ENCODE measurements around the gene MAPKAPK3.

The MAPKAPK3 gene

DNA sequence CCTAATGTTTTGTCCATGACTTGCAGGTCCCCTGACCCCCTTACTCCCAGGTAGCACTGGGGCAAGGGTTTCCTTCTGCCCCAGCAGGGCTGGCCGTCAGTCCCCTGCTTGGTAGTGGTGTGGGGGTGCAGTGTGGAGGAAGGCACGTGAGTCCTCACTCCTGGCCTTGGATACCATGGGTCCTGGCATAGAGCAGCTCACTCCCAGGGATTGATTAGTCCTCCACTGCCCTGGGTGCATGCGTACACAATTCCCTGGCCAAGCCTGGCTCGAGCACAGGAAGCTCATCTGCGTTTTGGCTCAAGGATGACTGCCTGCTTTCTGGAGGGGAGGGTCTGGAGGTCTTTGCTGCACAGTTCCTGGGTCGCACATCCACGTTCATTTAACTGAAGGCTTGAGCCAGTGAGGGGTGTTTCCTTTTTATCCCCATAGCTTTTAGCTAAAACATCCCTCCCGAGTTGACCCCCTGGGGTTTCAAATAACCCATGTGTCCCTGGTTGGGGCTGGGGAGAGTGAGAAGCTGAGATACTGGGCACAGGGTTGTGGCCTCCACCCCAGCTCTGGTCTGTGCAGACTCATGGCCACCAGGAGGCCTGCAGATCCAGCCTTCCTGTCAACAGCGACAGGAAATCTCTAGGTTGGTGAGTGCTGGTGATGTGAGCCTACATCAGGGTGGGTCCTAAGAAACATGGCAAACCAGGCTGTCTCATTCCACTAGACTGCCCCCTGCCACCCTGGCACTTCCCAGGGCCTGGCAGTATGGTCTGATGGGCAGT, 36.1 kb upstream of the MAPKAPK3 start:
- H3K36me3 ChIP-seq (ENCODE audit: insufficient read depth): no peaks in the 10 kb centered on the region
- no peak overlapping the region for H3K4me3 ChIP-seq (IDR thresholded peaks at IDR 0.05; ENCODE audit: insufficient read depth, low read depth, low read length)
- TF ChIP-seq, protein P1, sequence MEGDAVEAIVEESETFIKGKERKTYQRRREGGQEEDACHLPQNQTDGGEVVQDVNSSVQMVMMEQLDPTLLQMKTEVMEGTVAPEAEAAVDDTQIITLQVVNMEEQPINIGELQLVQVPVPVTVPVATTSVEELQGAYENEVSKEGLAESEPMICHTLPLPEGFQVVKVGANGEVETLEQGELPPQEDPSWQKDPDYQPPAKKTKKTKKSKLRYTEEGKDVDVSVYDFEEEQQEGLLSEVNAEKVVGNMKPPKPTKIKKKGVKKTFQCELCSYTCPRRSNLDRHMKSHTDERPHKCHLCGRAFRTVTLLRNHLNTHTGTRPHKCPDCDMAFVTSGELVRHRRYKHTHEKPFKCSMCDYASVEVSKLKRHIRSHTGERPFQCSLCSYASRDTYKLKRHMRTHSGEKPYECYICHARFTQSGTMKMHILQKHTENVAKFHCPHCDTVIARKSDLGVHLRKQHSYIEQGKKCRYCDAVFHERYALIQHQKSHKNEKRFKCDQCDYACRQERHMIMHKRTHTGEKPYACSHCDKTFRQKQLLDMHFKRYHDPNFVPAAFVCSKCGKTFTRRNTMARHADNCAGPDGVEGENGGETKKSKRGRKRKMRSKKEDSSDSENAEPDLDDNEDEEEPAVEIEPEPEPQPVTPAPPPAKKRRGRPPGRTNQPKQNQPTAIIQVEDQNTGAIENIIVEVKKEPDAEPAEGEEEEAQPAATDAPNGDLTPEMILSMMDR (conservative IDR thresholded peaks at IDR 0.05; ENCODE audit: low read depth, low read length): no peak
- H3K9ac ChIP-seq: no peak overlapping the region
- H3K79me2 ChIP-seq (ENCODE audit: insufficient read depth, low read depth): no peaks in the 10 kb centered on the region
- no peak overlapping the region for H3K27ac ChIP-seq
- H2AFZ ChIP-seq (ENCODE audit: low read depth): no peak overlapping the region
- H3K4me1 ChIP-seq (ENCODE audit: low read depth, poor library complexity, severe bottlenecking): no peaks in the 10 kb centered on the region
- H3K4me2 ChIP-seq: no peak overlapping the region
- H3K27me3 ChIP-seq (ENCODE audit: insufficient read depth, low read depth): no peaks in the 10 kb centered on the region
- no peaks in the 10 kb centered on the region for H4K20me1 ChIP-seq (ENCODE audit: insufficient read depth)

DNA sequence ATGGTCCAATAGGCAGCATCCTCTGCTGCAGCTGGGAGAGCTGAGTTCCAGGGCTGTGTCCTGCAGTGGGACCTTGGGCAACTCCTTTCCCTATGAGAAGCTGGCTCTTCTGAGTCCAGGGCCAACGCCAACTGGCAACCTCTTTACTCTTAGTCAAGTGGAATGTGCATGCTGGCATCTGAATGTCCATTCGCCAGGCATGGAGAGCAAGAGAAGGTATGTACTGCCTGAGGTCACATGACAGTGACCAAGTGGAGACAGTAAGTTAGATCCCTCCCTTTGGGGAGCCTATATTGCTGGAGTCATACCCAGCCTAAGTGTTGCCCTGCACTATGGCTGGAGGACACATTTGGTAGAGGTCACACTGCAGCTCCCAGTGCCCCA, 35.5 kb upstream of the MAPKAPK3 start:
- Histone ChIP-seq H3K36me3 (ENCODE audit: insufficient read depth) (no peaks in the 10 kb centered on the region), H4K20me1 (ENCODE audit: insufficient read depth) (no peaks in the 10 kb centered on the region)

DNA sequence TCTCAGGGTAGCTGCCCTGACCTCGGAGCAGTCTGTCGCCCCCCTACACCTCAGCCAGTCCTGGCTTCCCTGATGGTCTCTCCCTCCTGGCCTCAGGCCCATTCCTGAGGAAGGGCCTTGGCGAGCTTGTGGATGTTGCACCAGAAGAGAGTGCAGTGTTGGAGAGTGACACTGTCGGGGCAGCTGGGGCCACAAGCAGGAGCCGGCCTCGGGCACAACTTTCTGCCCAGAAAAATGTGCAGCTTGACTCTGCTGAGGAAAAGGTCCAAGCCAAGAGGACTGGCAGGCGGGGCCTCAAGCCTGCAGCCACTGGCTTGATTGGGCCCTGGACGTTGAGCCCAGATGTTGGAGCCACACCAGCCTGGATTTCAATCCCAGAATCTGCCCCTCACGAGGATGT, 34.9 kb upstream of the MAPKAPK3 start:
- H3K27me3 ChIP-seq (ENCODE audit: insufficient read depth, low read depth): no peaks in the 10 kb centered on the region
- H3K36me3 ChIP-seq (ENCODE audit: insufficient read depth): no peaks in the 10 kb centered on the region
- H2AFZ ChIP-seq (ENCODE audit: low read depth): no peak overlapping the region
- no peak overlapping the region for H3K4me3 ChIP-seq (IDR thresholded peaks at IDR 0.05; ENCODE audit: insufficient read depth, low read depth, low read length)
- TF ChIP-seq, protein P1 (conservative IDR thresholded peaks at IDR 0.05; ENCODE audit: low read depth, low read length): no peak
- no peak overlapping the region for H3K9ac ChIP-seq
- H3K79me2 ChIP-seq (ENCODE audit: insufficient read depth, low read depth): no peaks in the 10 kb centered on the region
- no peak overlapping the region for H3K27ac ChIP-seq
- H3K4me2 ChIP-seq: no peak overlapping the region
- H4K20me1 ChIP-seq (ENCODE audit: insufficient read depth): no peaks in the 10 kb centered on the region
- H3K4me1 ChIP-seq (ENCODE audit: low read depth, poor library complexity, severe bottlenecking): no peaks in the 10 kb centered on the region

More for the DNA sequence above, 35.5 kb upstream of the MAPKAPK3 start:
- Histone ChIP-seq H3K27me3 (ENCODE audit: insufficient read depth, low read depth) (no peaks in the 10 kb centered on the region), H2AFZ (ENCODE audit: low read depth) (no peak overlapping the region), H3K79me2 (ENCODE audit: insufficient read depth, low read depth) (no peaks in the 10 kb centered on the region), H3K4me1 (ENCODE audit: low read depth, poor library complexity, severe bottlenecking) (no peaks in the 10 kb centered on the region), H3K27ac (no peak overlapping the region), H3K4me3 (IDR thresholded peaks at IDR 0.05; ENCODE audit: insufficient read depth, low read depth, low read length) (no peak overlapping the region), H3K9ac (no peak overlapping the region), H3K4me2 (no peak overlapping the region)
- TF ChIP-seq, protein P1 (conservative IDR thresholded peaks at IDR 0.05; ENCODE audit: low read depth, low read length): no peak

DNA sequence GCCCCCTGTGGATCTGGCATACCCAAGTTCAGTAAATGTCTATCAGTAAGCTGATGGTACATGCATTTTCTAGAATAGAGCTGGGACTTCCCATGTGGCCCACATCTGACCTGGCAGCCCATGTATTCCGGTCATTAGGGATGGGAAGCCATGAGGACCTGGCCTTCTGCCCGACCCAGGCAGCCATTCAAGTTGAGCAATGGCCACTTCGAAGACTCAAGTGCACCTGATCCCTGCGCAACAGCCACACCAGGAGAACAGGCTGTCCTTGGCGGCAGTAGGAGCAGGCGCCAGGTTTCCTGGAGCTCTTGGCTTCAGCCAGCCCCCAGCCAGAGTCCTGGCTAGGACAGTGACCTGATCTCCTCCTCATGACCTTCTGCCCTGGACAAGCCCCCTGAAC, 33.1 kb upstream of the MAPKAPK3 start:
- Histone ChIP-seq H3K4me2 (no peak overlapping the region), H3K36me3 (ENCODE audit: insufficient read depth) (no peaks in the 10 kb centered on the region), H3K27me3 (ENCODE audit: insufficient read depth, low read depth) (no peaks in the 10 kb centered on the region), H3K4me1 (ENCODE audit: low read depth, poor library complexity, severe bottlenecking) (peaks cover 8% of the 10 kb centered on the region), H3K9ac (no peak overlapping the region), H3K4me3 (IDR thresholded peaks at IDR 0.05; ENCODE audit: insufficient read depth, low read depth, low read length) (no peak overlapping the region), H4K20me1 (ENCODE audit: insufficient read depth) (no peaks in the 10 kb centered on the region), H3K27ac (no peak overlapping the region), H3K79me2 (ENCODE audit: insufficient read depth, low read depth) (no peaks in the 10 kb centered on the region), H2AFZ (ENCODE audit: low read depth) (no peak overlapping the region)
- TF ChIP-seq, protein P1 (conservative IDR thresholded peaks at IDR 0.05; ENCODE audit: low read depth, low read length): no peak

Data from KMS-11 (cell line).